ENCODE measurements around the gene PFN4. TPM values are rescaled to one million over a fixed set of nuclear protein-coding genes. Genes with fewer than 3 reads are reported as not detected.
A peak's percentile ranks its signal among the peaks of the same experiment; 100 is the strongest.

Gene PFN4
- total and polyA plus RNA-seq, 12 donors = 0.41 to 2.7 (median 0.84) TPM; not detected in 3

GRCh38 chr2:24080701-24081100 lies 42.4 kb downstream of the PFN4 start:
- 66 to 92% (median 82%) methylated on average over 2 of the region's 2 CpGs for WGBS, 4 donors
- Histone ChIP-seq H3K9me3 (replicated peaks in 1 of 3) (no peaks in the 10 kb centered on the region), H3K4me3 (no peak overlapping the region), H3K27ac (no peak overlapping the region), H3K36me3 (replicated peaks in 1 of 2) (peaks cover 0 to 15% of the 10 kb centered on the region in 2 donors), H3K27me3 (no peaks in the 10 kb centered on the region), H3K4me1 (replicated peaks in 1 of 2) (peaks cover 13 to 27% of the 10 kb centered on the region in 2 donors)
- DNase-seq = no peak
- intact Hi-C loops (cut with DNase I) = loop anchor here (10.0 kb wide), 1 partner anchor 256 kb away; no protein-coding TSS in a partner anchor
- TF ChIP-seq POLR2A (IDR thresholded peaks at IDR 0.05) (no peak), CTCF (IDR thresholded peaks at IDR 0.05) (no peak)

- intact Hi-C loops (cut with DNase I) = loop anchor here (5.0 to 10.0 kb wide), 2 partner anchors 151 to 153 kb away; partner anchors contain the start of gene ATAD2B (in 2 of the 2)
- WGBS, 4 donors = 72 to 80% (median 74%) methylated on average over 2 of the region's 2 CpGs
- DNase-seq = no peak
- Histone ChIP-seq H3K9me3 (replicated peaks in 1 of 3) (no peaks in the 10 kb centered on the region), H3K27me3 (no peaks in the 10 kb centered on the region), H3K4me3 (peak overlapping the region in 1 of 4 donors; percentile 66), H3K27ac (peak overlapping the region in 3 of 5 donors; percentile 84 to 96 (median 88)), H3K36me3 (replicated peaks in 1 of 2) (peaks cover 0 to 25% of the 10 kb centered on the region in 2 donors), H3K4me1 (replicated peaks in 1 of 2) (peaks cover 14 to 20% of the 10 kb centered on the region in 2 donors)
- TF ChIP-seq CTCF (IDR thresholded peaks at IDR 0.05) = no peak
These were observed 45.3 kb downstream of the PFN4 start for GRCh38 chr2:24077879-24078278.

GRCh38 chr2:24077535-24077877 lies 45.6 kb downstream of the PFN4 start:
- H3K9me3 ChIP-seq (replicated peaks in 1 of 3) = no peaks in the 10 kb centered on the region
- WGBS, 4 donors = 5 to 13% (median 8%) methylated on average over 8 to 9 of the region's 9 CpGs
- intact Hi-C loops (cut with DNase I) = loop anchor here (5.0 to 10.0 kb wide), 2 partner anchors 150 to 153 kb away; partner anchors contain the start of gene ATAD2B (in 2 of the 2)
- DNase-seq = no peak
- H3K27ac ChIP-seq = peak overlapping the region; percentile 68 to 96 (median 84)
- peaks cover 14 to 20% of the 10 kb centered on the region in 2 donors for H3K4me1 ChIP-seq (replicated peaks in 1 of 2)
- H3K36me3 ChIP-seq (replicated peaks in 1 of 2) = peaks cover 0 to 28% of the 10 kb centered on the region in 2 donors
- H3K4me3 ChIP-seq = peak overlapping the region in 3 of 4 donors; percentile 42 to 90 (median 66)
- no peaks in the 10 kb centered on the region for H3K27me3 ChIP-seq
- no peak for TF ChIP-seq POLR2A (IDR thresholded peaks at IDR 0.05)
- no peak for TF ChIP-seq CTCF (IDR thresholded peaks at IDR 0.05)

- peak in 3 of 7 donors; percentile 31 to 47 (median 45) for DNase-seq
- WGBS, 4 donors = 1 to 3% (median 2%) methylated on average over 26 to 41 of the region's 41 CpGs
- intact Hi-C loops (cut with DNase I) = loop anchor here (5.0 to 10.0 kb wide), 2 partner anchors 150 to 152 kb away; partner anchors contain the start of gene ATAD2B (in 2 of the 2)
- Histone ChIP-seq H3K4me1 (replicated peaks in 1 of 2) (peaks cover 14 to 20% of the 10 kb centered on the region in 2 donors), H3K9me3 (replicated peaks in 1 of 3) (no peaks in the 10 kb centered on the region), H3K4me3 (peak overlapping the region; percentile 28 to 90 (median 54)), H3K27ac (peak overlapping the region; percentile 68 to 96 (median 84)), H3K36me3 (replicated peaks in 1 of 2) (peaks cover 0 to 27% of the 10 kb centered on the region in 2 donors), H3K27me3 (no peaks in the 10 kb centered on the region)
- TF ChIP-seq POLR2A (IDR thresholded peaks at IDR 0.05) (peak in 1 of 2 donors; percentile 3), CTCF (IDR thresholded peaks at IDR 0.05) (no peak)
These were observed 46.1 kb downstream of the PFN4 start for GRCh38 chr2:24076849-24077534.

All from adrenal gland (tissue), 12 donors.